GM12891 (cell line): ENCODE measurements around the gene KCTD2.

Experiments
- PAX5 ChIP-seq: IDR thresholded peaks from 2 replicates; pipeline ENCODE4 v1.6.1; 2011; ENCODE audit warnings: low read length, moderate library complexity, mild to moderate bottlenecking; ENCODE audit not compliant: insufficient read depth, severe bottlenecking
- POLR2A ChIP-seq: IDR thresholded peaks from 2 replicates; pipeline ENCODE4 v1.6.1; 2011; ENCODE audit warnings: low read depth, low read length, control low read depth
- POLR2AphosphoS5 ChIP-seq: IDR thresholded peaks from 2 replicates; pipeline ENCODE4 v1.6.1; 2011; ENCODE audit warnings: low read depth, low read length, control low read depth
- POU2F2 ChIP-seq: IDR thresholded peaks from 2 replicates; pipeline ENCODE4 v1.6.1; 2011; ENCODE audit warnings: low read depth, mild to moderate bottlenecking, control low read depth, low read length, moderate library complexity
- SPI1 ChIP-seq: IDR thresholded peaks from 2 replicates; pipeline ENCODE4 v1.6.1; 2011; ENCODE audit warnings: low read depth, low read length, control low read depth
- TAF1 ChIP-seq: IDR thresholded peaks from 2 replicates; pipeline ENCODE4 v1.6.1; 2011; ENCODE audit warnings: low read depth, low read length, control low read depth

- TF ChIP-seq POLR2A: no peak
- no peak for TF ChIP-seq POLR2AphosphoS5
- no peak for TF ChIP-seq TAF1
- no peak for TF ChIP-seq SPI1
- TF ChIP-seq POU2F2: no peak
- no peak for TF ChIP-seq PAX5
Measured at GRCh38 chr17:75020331-75021110, 26.5 kb upstream of the KCTD2 start.
